ENCODE data around the gene COL5A2. TPM values are rescaled to one million over a fixed set of nuclear protein-coding genes. Genes with fewer than 3 reads are reported as not detected.

Gene COL5A2
- total and polyA plus RNA-seq, 8 donors, result 122 to 324 (median 210) TPM

- H3K27ac ChIP-seq, result no peak overlapping the region
- TF ChIP-seq CTCF (IDR thresholded peaks at IDR 0.05), result no peak
Measured at GRCh38 chr2:189152483-189152882, 27.1 kb downstream of the COL5A2 start.

GRCh38 chr2:189151906-189152305 is 27.7 kb downstream of the COL5A2 start:
- no peak overlapping the region for H3K27ac ChIP-seq
- no peak for ATAC-seq
- no peak for TF ChIP-seq CTCF (IDR thresholded peaks at IDR 0.05)

More at GRCh38 chr2:189152483-189152882, 27.1 kb downstream of the COL5A2 start:
- Histone ChIP-seq H3K9me3 (no peaks in the 10 kb centered on the region), H3K27me3 (no peaks in the 10 kb centered on the region), H3K4me1 (peaks cover 0 to 4% of the 10 kb centered on the region in 2 donors), H3K36me3 (no peaks in the 10 kb centered on the region), H3K4me3 (no peak overlapping the region)
- ATAC-seq (peak; percentile 23), DNase-seq (no peak)
- intact Hi-C loops (cut with DNase I), result no loop called here

GRCh38 chr2:189150033-189150432 is 29.5 kb downstream of the COL5A2 start:
- Histone ChIP-seq H3K9me3 (no peaks in the 10 kb centered on the region), H3K27ac (peak overlapping the region in 1 of 2 donors; percentile 42), H3K36me3 (no peaks in the 10 kb centered on the region), H3K4me1 (peaks cover 0 to 4% of the 10 kb centered on the region in 2 donors), H3K27me3 (no peaks in the 10 kb centered on the region), H3K4me3 (no peak overlapping the region)
- intact Hi-C loops (cut with DNase I), result no loop called here
- no peak for TF ChIP-seq CTCF (IDR thresholded peaks at IDR 0.05)
- ATAC-seq (peak; percentile 34), DNase-seq (peak in 2 of 4 donors; percentile 68 to 77)

More at GRCh38 chr2:189151906-189152305, 27.7 kb downstream of the COL5A2 start:
- no peak for DNase-seq
- Histone ChIP-seq H3K4me1 (peaks cover 0 to 4% of the 10 kb centered on the region in 2 donors), H3K36me3 (no peaks in the 10 kb centered on the region), H3K9me3 (no peaks in the 10 kb centered on the region), H3K4me3 (no peak overlapping the region), H3K27me3 (no peaks in the 10 kb centered on the region)
- intact Hi-C loops (cut with DNase I), result no loop called here

- Histone ChIP-seq H3K36me3 (no peaks in the 10 kb centered on the region), H3K27me3 (no peaks in the 10 kb centered on the region), H3K27ac (no peak overlapping the region), H3K4me1 (peaks cover 0 to 4% of the 10 kb centered on the region in 2 donors), H3K9me3 (no peaks in the 10 kb centered on the region), H3K4me3 (no peak overlapping the region)
- intact Hi-C loops (cut with DNase I), result no loop called here
- no peak for ATAC-seq
- no peak for DNase-seq
- no peak for TF ChIP-seq CTCF (IDR thresholded peaks at IDR 0.05)
Measured at GRCh38 chr2:189147989-189148388, 31.6 kb downstream of the COL5A2 start.

- no peak for ATAC-seq
- H3K4me1 ChIP-seq, result peaks cover 0 to 4% of the 10 kb centered on the region in 2 donors
- intact Hi-C loops (cut with DNase I), result no loop called here
Measured at GRCh38 chr2:189147361-189147760, 32.2 kb downstream of the COL5A2 start.

More at GRCh38 chr2:189147361-189147760, 32.2 kb downstream of the COL5A2 start:
- no peak for DNase-seq
- H3K4me3 ChIP-seq, result no peak overlapping the region
- H3K9me3 ChIP-seq, result no peaks in the 10 kb centered on the region
- TF ChIP-seq CTCF (IDR thresholded peaks at IDR 0.05), result no peak
- no peak overlapping the region for H3K27ac ChIP-seq
- no peaks in the 10 kb centered on the region for H3K27me3 ChIP-seq
- no peaks in the 10 kb centered on the region for H3K36me3 ChIP-seq

All from left lung (tissue), 10 donors.